ENCODE measurements around the gene RFNG. TPM values are rescaled to one million over a fixed set of nuclear protein-coding genes. Genes with fewer than 3 reads are reported as not detected.

RFNG gene
- total RNA-seq, 4 donors from 2014 or later = 33.2 to 92.0 (median 48.8) TPM

GRCh38 chr17:82028246-82028645 is 23.4 kb downstream of the RFNG start:
- WGBS, 2 donors (ENCODE audit: low coverage in 1 of 2) = 97% methylated on average over 13 of the region's 13 CpGs; no CpG with 5 or more reads in 1 of the 2 donors
- no peak overlapping the region for H3K4me3 ChIP-seq
- no peaks in the 10 kb centered on the region for H3K36me3 ChIP-seq
- H3K27ac ChIP-seq = no peak overlapping the region
- DNase-seq = no peak
- peaks cover 9% of the 10 kb centered on the region for H3K27me3 ChIP-seq
- in situ Hi-C loops (cut with MboI; ENCODE audit: low pct_ligation_motif_present in 1 of 4, low pct_unique_long_range_greater_than_20kb in 1 of 4, low sequenced_read_pairs in 3 of 4) (loop anchor here in 3 of 4 donors (5.0 to 25.0 kb wide), 2 partner anchors 129 to 134 kb away; no protein-coding TSS in a partner anchor), intact Hi-C loops (cut with DNase I; ENCODE audit: low total_unique reads) (no loop called here)
- no peaks in the 10 kb centered on the region for H3K9me3 ChIP-seq
- TF ChIP-seq CTCF (IDR thresholded peaks at IDR 0.05) (no peak), POLR2AphosphoS5 (IDR thresholded peaks at IDR 0.05) (no peak), EP300 (IDR thresholded peaks at IDR 0.05; ENCODE audit: low read depth) (no peak), POLR2A (IDR thresholded peaks at IDR 0.05) (no peak)
- peaks cover 10 to 36% (median 26%) of the 10 kb centered on the region in 4 donors for H3K4me1 ChIP-seq

GRCh38 chr17:82025401-82026107 is 26.1 kb downstream of the RFNG start:
- 92% methylated on average over 25 of the region's 25 CpGs; no CpG with 5 or more reads in 1 of the 2 donors for WGBS, 2 donors (ENCODE audit: low coverage in 1 of 2)
- H3K4me1 ChIP-seq = peaks cover 23 to 41% (median 30%) of the 10 kb centered on the region in 4 donors
- H3K27me3 ChIP-seq = no peaks in the 10 kb centered on the region
- H3K9me3 ChIP-seq = no peaks in the 10 kb centered on the region
- H3K27ac ChIP-seq = no peak overlapping the region
- H3K36me3 ChIP-seq = no peaks in the 10 kb centered on the region
- no peak overlapping the region for H3K4me3 ChIP-seq
- intact Hi-C loops (cut with DNase I; ENCODE audit: low total_unique reads) = no loop called here
- in situ Hi-C loops (cut with MboI; ENCODE audit: low pct_ligation_motif_present in 1 of 4, low pct_unique_long_range_greater_than_20kb in 1 of 4, low sequenced_read_pairs in 3 of 4) = loop anchor here in 3 of 4 donors (5.0 to 25.0 kb wide), 2 partner anchors 132 to 137 kb away; no protein-coding TSS in a partner anchor
- DNase-seq = no peak
- TF ChIP-seq POLR2A (IDR thresholded peaks at IDR 0.05) (no peak), POLR2AphosphoS5 (IDR thresholded peaks at IDR 0.05) (no peak), EP300 (IDR thresholded peaks at IDR 0.05; ENCODE audit: low read depth) (no peak)

GRCh38 chr17:82024859-82025258 is 26.8 kb downstream of the RFNG start:
- intact Hi-C loops (cut with DNase I; ENCODE audit: low total_unique reads) = no loop called here
- TF ChIP-seq EP300 (IDR thresholded peaks at IDR 0.05; ENCODE audit: low read depth) = no peak
- no peak for TF ChIP-seq POLR2AphosphoS5 (IDR thresholded peaks at IDR 0.05)
- no peak for TF ChIP-seq CTCF (IDR thresholded peaks at IDR 0.05)
- TF ChIP-seq POLR2A (IDR thresholded peaks at IDR 0.05) = no peak
- H3K4me3 ChIP-seq = no peak overlapping the region
- no peaks in the 10 kb centered on the region for H3K27me3 ChIP-seq
- WGBS, 2 donors (ENCODE audit: low coverage in 1 of 2) = 91% methylated on average over 15 of the region's 17 CpGs; no CpG with 5 or more reads in 1 of the 2 donors
- in situ Hi-C loops (cut with MboI; ENCODE audit: low pct_ligation_motif_present in 1 of 4, low pct_unique_long_range_greater_than_20kb in 1 of 4, low sequenced_read_pairs in 3 of 4) = loop anchor here in 3 of 4 donors (5.0 to 25.0 kb wide), 2 partner anchors 132 to 137 kb away; no protein-coding TSS in a partner anchor
- no peak overlapping the region for H3K27ac ChIP-seq
- DNase-seq = no peak
- H3K9me3 ChIP-seq = no peaks in the 10 kb centered on the region
- peaks cover 20 to 38% (median 30%) of the 10 kb centered on the region in 4 donors for H3K4me1 ChIP-seq
- H3K36me3 ChIP-seq = no peaks in the 10 kb centered on the region

- no peak for TF ChIP-seq POLR2AphosphoS5 (IDR thresholded peaks at IDR 0.05)
- TF ChIP-seq POLR2A (IDR thresholded peaks at IDR 0.05) = no peak
- TF ChIP-seq EP300 (IDR thresholded peaks at IDR 0.05; ENCODE audit: low read depth) = no peak
- TF ChIP-seq CTCF (IDR thresholded peaks at IDR 0.05) = no peak
- Histone ChIP-seq H3K27me3 (no peaks in the 10 kb centered on the region), H3K4me3 (peak overlapping the region; percentile 55 to 94 (median 80)), H3K27ac (peak overlapping the region; percentile 64 to 79 (median 74)), H3K4me1 (peaks cover 20 to 42% (median 34%) of the 10 kb centered on the region in 4 donors), H3K9me3 (no peaks in the 10 kb centered on the region), H3K36me3 (no peaks in the 10 kb centered on the region)
- in situ Hi-C loops (cut with MboI; ENCODE audit: low pct_ligation_motif_present in 1 of 4, low pct_unique_long_range_greater_than_20kb in 1 of 4, low sequenced_read_pairs in 3 of 4) (no loop called here), intact Hi-C loops (cut with DNase I; ENCODE audit: low total_unique reads) (no loop called here)
- WGBS, 2 donors (ENCODE audit: low coverage in 1 of 2) = 6% methylated on average over 18 of the region's 55 CpGs; no CpG with 5 or more reads in 1 of the 2 donors
- DNase-seq = peak; percentile 34
Observed at GRCh38 chr17:82023447-82024241, 28.0 kb downstream of the RFNG start.

All from transverse colon (tissue), 4 donors.